ENCODE data around the gene CACNA1B.

The CACNA1B gene

GRCh38 chr9:138040446-138041430 lies 163.2 kb downstream of the CACNA1B start:
- no peak for DNase-seq (ENCODE audit: low read depth)

GRCh38 chr9:138042146-138042545 lies 164.6 kb downstream of the CACNA1B start:
- DNase-seq (ENCODE audit: low read depth): no peak

GRCh38 chr9:138042640-138043039 lies 165.1 kb downstream of the CACNA1B start:
- DNase-seq (ENCODE audit: low read depth): no peak

GRCh38 chr9:138043061-138043410 lies 165.5 kb downstream of the CACNA1B start:
- DNase-seq (ENCODE audit: low read depth): no peak

GRCh38 chr9:138043411-138044345 lies 166.1 kb downstream of the CACNA1B start:
- DNase-seq (ENCODE audit: low read depth): no peak

GRCh38 chr9:138044485-138045383 lies 167.2 kb downstream of the CACNA1B start:
- no peak for DNase-seq (ENCODE audit: low read depth)

- DNase-seq (ENCODE audit: low read depth): no peak
Observed at GRCh38 chr9:138045541-138046490, 168.2 kb downstream of the CACNA1B start.

GRCh38 chr9:138046641-138047301 lies 169.2 kb downstream of the CACNA1B start:
- DNase-seq (ENCODE audit: low read depth): no peak

GRCh38 chr9:138047469-138048040 lies 170.0 kb downstream of the CACNA1B start:
- DNase-seq (ENCODE audit: low read depth): no peak

- DNase-seq (ENCODE audit: low read depth): no peak
Observed at GRCh38 chr9:138048184-138048583, 170.6 kb downstream of the CACNA1B start.

GRCh38 chr9:138049085-138049778 lies 171.7 kb downstream of the CACNA1B start:
- no peak for DNase-seq (ENCODE audit: low read depth)

- no peak for DNase-seq (ENCODE audit: low read depth)
Observed at GRCh38 chr9:138049779-138050471, 172.3 kb downstream of the CACNA1B start.

- no peak for DNase-seq (ENCODE audit: low read depth)
Observed at GRCh38 chr9:138050472-138051330, 173.1 kb downstream of the CACNA1B start.

- DNase-seq (ENCODE audit: low read depth): no peak
Observed at GRCh38 chr9:138051586-138052321, 174.2 kb downstream of the CACNA1B start.

- DNase-seq (ENCODE audit: low read depth): no peak
Observed at GRCh38 chr9:138052322-138052615, 174.7 kb downstream of the CACNA1B start.

GRCh38 chr9:138052635-138053320 lies 175.2 kb downstream of the CACNA1B start:
- DNase-seq (ENCODE audit: low read depth): no peak
